Natural killer cell (primary cell): ENCODE results near the gene MACROD2. TPM values are rescaled to one million over a fixed set of nuclear protein-coding genes. Genes with fewer than 3 reads are reported as not detected.

Source experiments
- ATAC-seq, 3 donors: fragments of 150-1000 bp in 2 of 3; fragments of 200-7000 bp in 1 of 3; cut with Tn5 transposase; 1 replicate in 1 of 3; 2 replicates in 2 of 3; pipeline ENCODE4 v1.10.0; 2021; ENCODE audit warnings: mild to moderate bottlenecking in 2 of 3, moderate library complexity in 2 of 3
- DNase-seq, 2 donors: peaks; one replicate each; pipeline versions ENCODE4 v3.0.0 to v3.0.0-alpha.2; 2013 to 2021; ENCODE audit warnings: mixed read lengths in 1 of 2
- H3K27ac ChIP-seq: one replicate; pipeline ENCODE4 v1.5.1; 2013; ENCODE audit warnings: mild to moderate bottlenecking, low read length
- H3K27me3 ChIP-seq: one replicate; pipeline ENCODE4 v1.6.1; 2013; ENCODE audit warnings: low read length; ENCODE audit not compliant: control insufficient read depth, insufficient read depth
- H3K36me3 ChIP-seq: one replicate; pipeline ENCODE4 v1.6.1; 2013; ENCODE audit warnings: low read length; ENCODE audit not compliant: control insufficient read depth, insufficient read depth
- H3K4me1 ChIP-seq: one replicate; pipeline ENCODE4 v1.6.1; 2013; ENCODE audit warnings: low read length; ENCODE audit not compliant: control insufficient read depth, insufficient read depth
- H3K4me3 ChIP-seq: one replicate; pipeline ENCODE4 v1.5.1; 2013; ENCODE audit warnings: low read length
- H3K9me3 ChIP-seq: one replicate; pipeline ENCODE4 v1.6.1; 2013; ENCODE audit warnings: low read length; ENCODE audit not compliant: control insufficient read depth, insufficient read depth
- H3K27ac Mint-ChIP-seq, 2 donors: one replicate each; pipeline ENCODE4 v1.8.0; 2022; ENCODE audit warnings: mild to moderate bottlenecking in 2 of 2, mixed read lengths in 2 of 2, moderate library complexity in 1 of 2
- H3K27me3 Mint-ChIP-seq, 2 donors: one replicate each; pipeline ENCODE4 v1.8.0; 2022; ENCODE audit warnings: low read depth in 2 of 2, mixed read lengths in 2 of 2
- H3K36me3 Mint-ChIP-seq: one replicate; pipeline ENCODE4 v1.8.0; 2022; ENCODE audit warnings: mixed read lengths
- H3K4me1 Mint-ChIP-seq, 2 donors: one replicate each; pipeline ENCODE4 v1.8.0; 2022; ENCODE audit warnings: mixed read lengths in 2 of 2
- H3K4me3 Mint-ChIP-seq: one replicate; pipeline ENCODE4 v1.8.0; 2022; ENCODE audit warnings: mild to moderate bottlenecking, moderate library complexity, mixed read lengths
- H3K9me3 Mint-ChIP-seq, 2 donors: one replicate each; pipeline ENCODE4 v1.8.0; 2022; ENCODE audit warnings: mixed read lengths in 2 of 2
- WGBS: methylation state at CpG from one replicate; pipeline ENCODE4 v1.1.7; 2013; ENCODE audit warnings: missing lambda C conversion rate; ENCODE audit not compliant: insufficient coverage; 5-methylcytosine and 5-hydroxymethylcytosine counted together
- intact Hi-C: fragments of 100-400 bp; cut with micrococcal nuclease; formaldehyde crosslinking; loops from one replicate; pipeline ENCODE4 v1.14.2; 2022
- total RNA-seq, 4 donors: library from RNA; stranded (reverse); fragments of 120-200 nt in 1 of 4; gene quantifications; one replicate each; pipeline versions ENCODE4 v1.2.3 to v1.2.4, GENCODE V29; 2013 to 2022
- TF ChIP-seq, protein P1 (sequence below): fragments of 200-600 bp; IDR thresholded peaks from one replicate; pipeline ENCODE4 v1.8.0; 2022; ENCODE audit warnings: antibody characterized with exemption

The MACROD2 gene
- total RNA-seq, 3 donors from 2014 or later (not counting 1 experiment from before 2014, with no cell fraction given), result 0.19 to 0.88 TPM; not detected in 1

DNA sequence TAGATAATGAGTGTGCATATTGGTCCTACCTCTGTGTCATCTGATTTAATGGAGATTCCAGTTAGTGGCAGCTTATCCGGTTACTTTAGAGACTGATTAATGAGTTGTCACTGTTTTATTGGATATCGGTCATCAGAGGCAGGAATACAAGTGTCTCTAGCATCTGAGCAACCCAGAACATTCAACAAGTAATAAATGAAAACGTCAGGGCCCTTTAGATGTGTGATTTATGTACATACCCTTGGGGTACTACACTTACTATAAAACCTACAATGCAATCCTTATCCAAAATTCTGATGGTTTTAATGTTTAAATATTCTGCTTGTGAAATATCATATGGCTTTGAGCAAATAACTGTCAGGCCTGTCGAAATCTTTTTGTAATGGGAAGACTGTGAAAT is 1460.0 kb downstream of the MACROD2 start:
- Mint-ChIP-seq H3K36me3 (no peaks in the 10 kb centered on the region), H3K27ac (no peak overlapping the region)
- WGBS, result 50% methylated on average over 3 of the region's 4 CpGs

DNA sequence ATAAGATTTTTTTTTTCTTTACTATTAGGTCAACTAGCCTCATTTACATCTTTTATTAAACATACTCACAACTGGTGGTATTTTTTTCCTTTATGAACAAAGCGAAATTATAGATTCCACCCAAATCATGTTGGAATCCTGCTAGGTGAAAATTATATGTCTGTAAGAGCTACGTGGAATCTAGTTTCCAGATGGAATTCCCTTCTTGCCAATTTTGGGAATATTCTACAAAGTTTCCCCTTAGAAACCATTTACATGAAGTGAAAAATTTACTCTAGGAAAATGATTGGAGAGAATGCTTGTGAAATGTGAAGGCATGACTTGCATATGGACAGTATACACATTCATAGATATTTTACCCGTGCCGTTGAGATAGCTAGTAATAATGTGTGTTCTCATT is 1466.6 kb downstream of the MACROD2 start:
- H3K36me3 Mint-ChIP-seq, result no peaks in the 10 kb centered on the region
- no peaks in the 10 kb centered on the region for H3K4me1 Mint-ChIP-seq
- no peak for DNase-seq
- 100% methylated on average over 1 of the region's 4 CpGs for WGBS
- H3K27ac ChIP-seq, result no peak overlapping the region
- TF ChIP-seq, protein P1, sequence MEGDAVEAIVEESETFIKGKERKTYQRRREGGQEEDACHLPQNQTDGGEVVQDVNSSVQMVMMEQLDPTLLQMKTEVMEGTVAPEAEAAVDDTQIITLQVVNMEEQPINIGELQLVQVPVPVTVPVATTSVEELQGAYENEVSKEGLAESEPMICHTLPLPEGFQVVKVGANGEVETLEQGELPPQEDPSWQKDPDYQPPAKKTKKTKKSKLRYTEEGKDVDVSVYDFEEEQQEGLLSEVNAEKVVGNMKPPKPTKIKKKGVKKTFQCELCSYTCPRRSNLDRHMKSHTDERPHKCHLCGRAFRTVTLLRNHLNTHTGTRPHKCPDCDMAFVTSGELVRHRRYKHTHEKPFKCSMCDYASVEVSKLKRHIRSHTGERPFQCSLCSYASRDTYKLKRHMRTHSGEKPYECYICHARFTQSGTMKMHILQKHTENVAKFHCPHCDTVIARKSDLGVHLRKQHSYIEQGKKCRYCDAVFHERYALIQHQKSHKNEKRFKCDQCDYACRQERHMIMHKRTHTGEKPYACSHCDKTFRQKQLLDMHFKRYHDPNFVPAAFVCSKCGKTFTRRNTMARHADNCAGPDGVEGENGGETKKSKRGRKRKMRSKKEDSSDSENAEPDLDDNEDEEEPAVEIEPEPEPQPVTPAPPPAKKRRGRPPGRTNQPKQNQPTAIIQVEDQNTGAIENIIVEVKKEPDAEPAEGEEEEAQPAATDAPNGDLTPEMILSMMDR, result no peak
- intact Hi-C loops, result no loop called here
- no peaks in the 10 kb centered on the region for H3K4me1 ChIP-seq
- ATAC-seq, result no peak
- no peak overlapping the region for H3K4me3 Mint-ChIP-seq
- H3K9me3 ChIP-seq, result no peaks in the 10 kb centered on the region
- no peak overlapping the region for H3K27ac Mint-ChIP-seq
- no peaks in the 10 kb centered on the region for H3K27me3 Mint-ChIP-seq
- H3K27me3 ChIP-seq, result no peaks in the 10 kb centered on the region
- H3K9me3 Mint-ChIP-seq, result peaks cover 4% of the 10 kb centered on the region in 2 donors
- H3K4me3 ChIP-seq, result no peak overlapping the region
- H3K36me3 ChIP-seq, result no peaks in the 10 kb centered on the region

More for the DNA sequence above, 1460.0 kb downstream of the MACROD2 start:
- H3K4me3 Mint-ChIP-seq, result no peak overlapping the region
- intact Hi-C loops, result no loop called here
- TF ChIP-seq, protein P1, result no peak
- H3K27me3 Mint-ChIP-seq, result no peaks in the 10 kb centered on the region
- H3K4me1 ChIP-seq, result no peaks in the 10 kb centered on the region
- no peaks in the 10 kb centered on the region for H3K36me3 ChIP-seq
- no peak overlapping the region for H3K4me3 ChIP-seq
- H3K27ac ChIP-seq, result no peak overlapping the region
- no peak for DNase-seq
- H3K9me3 Mint-ChIP-seq, result peaks cover 0 to 3% of the 10 kb centered on the region in 2 donors
- ATAC-seq, result no peak
- H3K27me3 ChIP-seq, result no peaks in the 10 kb centered on the region
- H3K4me1 Mint-ChIP-seq, result no peaks in the 10 kb centered on the region
- peaks cover 3% of the 10 kb centered on the region for H3K9me3 ChIP-seq

DNA sequence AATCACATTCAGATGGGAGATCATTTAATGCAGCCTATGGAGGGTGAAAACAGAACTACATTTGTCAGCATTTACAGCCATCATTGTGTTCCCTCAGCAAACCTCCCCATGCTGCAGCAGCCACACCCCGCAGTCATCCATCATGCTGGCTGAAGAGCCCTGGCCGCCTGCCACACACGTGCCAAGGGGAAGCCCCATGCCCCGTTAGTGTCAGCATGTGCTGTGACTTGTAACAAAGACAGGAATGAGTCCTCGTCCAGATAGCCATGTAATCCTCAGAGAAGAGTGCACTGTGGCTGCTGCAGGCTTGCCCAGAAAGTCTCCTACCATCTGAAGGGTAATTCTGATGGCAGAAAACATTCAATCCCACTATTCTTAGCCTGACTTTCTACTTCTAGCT is 1480.2 kb downstream of the MACROD2 start:
- Mint-ChIP-seq H3K4me1 (no peaks in the 10 kb centered on the region), H3K4me3 (no peak overlapping the region), H3K27me3 (no peaks in the 10 kb centered on the region), H3K36me3 (no peaks in the 10 kb centered on the region), H3K27ac (no peak overlapping the region), H3K9me3 (peaks cover 5 to 8% of the 10 kb centered on the region in 2 donors)
- intact Hi-C loops, result no loop called here
- Histone ChIP-seq H3K4me1 (no peaks in the 10 kb centered on the region), H3K27ac (no peak overlapping the region), H3K9me3 (no peaks in the 10 kb centered on the region), H3K27me3 (no peaks in the 10 kb centered on the region), H3K36me3 (no peaks in the 10 kb centered on the region), H3K4me3 (no peak overlapping the region)
- no peak for DNase-seq
- ATAC-seq, result no peak
- 12% methylated on average over 5 of the region's 5 CpGs for WGBS
- TF ChIP-seq, protein P1, result no peak

DNA sequence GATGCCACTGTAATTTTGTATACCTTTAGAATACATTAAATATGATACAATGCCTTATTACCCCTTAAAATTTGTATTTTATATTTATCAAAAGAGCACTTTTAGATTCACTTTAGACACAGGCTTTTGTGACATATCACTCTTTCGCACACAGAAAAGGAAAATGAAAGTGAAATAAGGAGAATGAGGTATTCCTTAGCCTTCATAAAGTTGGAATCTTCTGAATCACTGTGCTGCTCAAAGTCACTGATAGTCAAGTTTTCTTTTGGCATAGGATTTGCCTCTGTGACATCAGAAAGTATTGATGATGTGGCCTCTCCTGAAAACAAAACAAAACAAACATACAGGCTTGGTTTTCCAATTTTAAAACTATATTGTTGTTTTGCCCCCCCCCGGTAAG is 1480.9 kb downstream of the MACROD2 start:
- intact Hi-C loops, result no loop called here
- Mint-ChIP-seq H3K4me1 (no peaks in the 10 kb centered on the region), H3K9me3 (peaks cover 8% of the 10 kb centered on the region in 2 donors), H3K27ac (no peak overlapping the region), H3K27me3 (no peaks in the 10 kb centered on the region), H3K36me3 (no peaks in the 10 kb centered on the region), H3K4me3 (no peak overlapping the region)
- Histone ChIP-seq H3K36me3 (no peaks in the 10 kb centered on the region), H3K4me1 (no peaks in the 10 kb centered on the region), H3K9me3 (no peaks in the 10 kb centered on the region), H3K27me3 (no peaks in the 10 kb centered on the region), H3K4me3 (no peak overlapping the region), H3K27ac (no peak overlapping the region)
- WGBS, result 89% methylated on average over 1 of the region's 2 CpGs
- DNase-seq (no peak), ATAC-seq (no peak)
- TF ChIP-seq, protein P1, result no peak
